ENCODE data around the gene FBXO41. TPM values are rescaled to one million over a fixed set of nuclear protein-coding genes. Genes with fewer than 3 reads are reported as not detected.
A peak's percentile ranks its signal among the peaks of the same experiment; 100 is the strongest.

The FBXO41 gene
- total RNA-seq, 1 donor from 2014 or later, result 7.0 TPM

- TF ChIP-seq, protein P1, sequence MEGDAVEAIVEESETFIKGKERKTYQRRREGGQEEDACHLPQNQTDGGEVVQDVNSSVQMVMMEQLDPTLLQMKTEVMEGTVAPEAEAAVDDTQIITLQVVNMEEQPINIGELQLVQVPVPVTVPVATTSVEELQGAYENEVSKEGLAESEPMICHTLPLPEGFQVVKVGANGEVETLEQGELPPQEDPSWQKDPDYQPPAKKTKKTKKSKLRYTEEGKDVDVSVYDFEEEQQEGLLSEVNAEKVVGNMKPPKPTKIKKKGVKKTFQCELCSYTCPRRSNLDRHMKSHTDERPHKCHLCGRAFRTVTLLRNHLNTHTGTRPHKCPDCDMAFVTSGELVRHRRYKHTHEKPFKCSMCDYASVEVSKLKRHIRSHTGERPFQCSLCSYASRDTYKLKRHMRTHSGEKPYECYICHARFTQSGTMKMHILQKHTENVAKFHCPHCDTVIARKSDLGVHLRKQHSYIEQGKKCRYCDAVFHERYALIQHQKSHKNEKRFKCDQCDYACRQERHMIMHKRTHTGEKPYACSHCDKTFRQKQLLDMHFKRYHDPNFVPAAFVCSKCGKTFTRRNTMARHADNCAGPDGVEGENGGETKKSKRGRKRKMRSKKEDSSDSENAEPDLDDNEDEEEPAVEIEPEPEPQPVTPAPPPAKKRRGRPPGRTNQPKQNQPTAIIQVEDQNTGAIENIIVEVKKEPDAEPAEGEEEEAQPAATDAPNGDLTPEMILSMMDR (IDR thresholded peaks at IDR 0.05; ENCODE audit: insufficient read depth, low read length, poor library complexity, severe bottlenecking), result no peak
- DNase-seq (ENCODE audit: low read depth), result no peak
- Histone ChIP-seq H3K27me3 (ENCODE audit: control insufficient read depth, insufficient read depth, low read length) (peaks cover 6% of the 10 kb centered on the region), H3K36me3 (ENCODE audit: control insufficient read depth, insufficient read depth, low read length) (no peaks in the 10 kb centered on the region), H3K4me3 (ENCODE audit: low read depth, low read length) (no peak overlapping the region)
These were observed 12.0 kb downstream of the FBXO41 start for GRCh38 chr2:73272270-73272669.

GRCh38 chr2:73269686-73270465 lies 14.4 kb downstream of the FBXO41 start:
- H3K4me3 ChIP-seq (ENCODE audit: low read depth, low read length), result peak overlapping the region; percentile 13
- TF ChIP-seq, protein P1 (IDR thresholded peaks at IDR 0.05; ENCODE audit: insufficient read depth, low read length, poor library complexity, severe bottlenecking), result no peak

DNA sequence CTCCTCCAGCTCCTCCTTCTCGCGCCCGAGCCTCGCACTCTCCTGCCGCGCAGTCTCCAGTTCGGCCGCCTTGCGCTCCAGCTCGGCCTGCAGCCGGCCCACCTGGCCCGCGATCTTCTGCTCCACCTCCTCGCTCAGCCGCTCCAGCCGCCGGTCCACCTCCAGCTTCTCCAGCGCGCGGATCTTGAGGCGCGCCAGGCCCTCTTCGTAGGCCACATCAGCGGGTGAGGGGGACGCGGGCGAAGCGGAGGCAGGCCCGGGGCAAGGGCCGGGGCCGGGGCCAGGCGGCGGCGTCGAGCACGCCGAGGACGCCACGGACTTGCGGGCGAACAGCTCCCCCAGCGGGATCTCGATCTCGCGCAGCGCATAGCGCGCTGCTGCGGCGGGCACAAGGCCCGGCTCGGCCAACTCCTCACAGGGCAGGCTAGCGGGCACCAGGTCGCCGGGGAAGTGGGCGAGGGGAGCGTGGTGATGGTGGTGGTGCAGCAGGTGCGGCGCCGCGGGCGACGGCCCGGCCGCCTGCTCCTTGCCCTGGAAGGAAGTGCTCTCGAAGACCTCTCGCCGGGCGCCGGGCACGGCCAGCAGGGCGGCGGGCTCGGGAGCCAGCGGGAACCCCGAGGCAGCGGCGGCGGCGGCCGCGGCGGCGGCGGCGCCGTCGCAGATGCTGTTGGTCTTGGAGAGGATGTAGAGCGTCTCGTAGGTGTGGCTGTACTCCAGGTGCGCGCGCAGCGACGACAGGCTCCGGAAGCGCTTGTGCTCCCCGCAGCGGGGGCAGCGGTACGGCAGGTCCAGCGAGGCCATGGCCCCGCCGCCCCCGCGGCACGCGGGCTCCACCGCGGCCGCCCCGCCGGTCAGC lies 15.2 kb downstream of the FBXO41 start:
- Histone ChIP-seq H3K4me3 (ENCODE audit: low read depth, low read length) (peak overlapping the region; percentile 33), H3K27me3 (ENCODE audit: control insufficient read depth, insufficient read depth, low read length) (peaks cover 6% of the 10 kb centered on the region), H3K36me3 (ENCODE audit: control insufficient read depth, insufficient read depth, low read length) (no peaks in the 10 kb centered on the region)
- DNase-seq (ENCODE audit: low read depth), result no peak
- TF ChIP-seq, protein P1 (IDR thresholded peaks at IDR 0.05; ENCODE audit: insufficient read depth, low read length, poor library complexity, severe bottlenecking), result no peak

More at GRCh38 chr2:73269686-73270465, 14.4 kb downstream of the FBXO41 start:
- H3K36me3 ChIP-seq (ENCODE audit: control insufficient read depth, insufficient read depth, low read length), result no peaks in the 10 kb centered on the region
- H3K27me3 ChIP-seq (ENCODE audit: control insufficient read depth, insufficient read depth, low read length), result peaks cover 6% of the 10 kb centered on the region
- no peak for DNase-seq (ENCODE audit: low read depth)

GRCh38 chr2:73268366-73268829 lies 15.9 kb downstream of the FBXO41 start:
- DNase-seq (ENCODE audit: low read depth), result no peak
- peak overlapping the region; percentile 33 for H3K4me3 ChIP-seq (ENCODE audit: low read depth, low read length)
- TF ChIP-seq, protein P1 (IDR thresholded peaks at IDR 0.05; ENCODE audit: insufficient read depth, low read length, poor library complexity, severe bottlenecking), result no peak
- H3K27me3 ChIP-seq (ENCODE audit: control insufficient read depth, insufficient read depth, low read length), result peaks cover 6% of the 10 kb centered on the region
- H3K36me3 ChIP-seq (ENCODE audit: control insufficient read depth, insufficient read depth, low read length), result no peaks in the 10 kb centered on the region

GRCh38 chr2:73267008-73267407 lies 17.3 kb downstream of the FBXO41 start:
- no peak for DNase-seq (ENCODE audit: low read depth)
- Histone ChIP-seq H3K4me3 (ENCODE audit: low read depth, low read length) (no peak overlapping the region), H3K36me3 (ENCODE audit: control insufficient read depth, insufficient read depth, low read length) (no peaks in the 10 kb centered on the region), H3K27me3 (ENCODE audit: control insufficient read depth, insufficient read depth, low read length) (peaks cover 6% of the 10 kb centered on the region)
- TF ChIP-seq, protein P1 (IDR thresholded peaks at IDR 0.05; ENCODE audit: insufficient read depth, low read length, poor library complexity, severe bottlenecking), result no peak

Measured in kidney epithelial cell (primary cell).